ENCODE measurements around the gene SPAG6.

SPAG6 gene

DNA sequence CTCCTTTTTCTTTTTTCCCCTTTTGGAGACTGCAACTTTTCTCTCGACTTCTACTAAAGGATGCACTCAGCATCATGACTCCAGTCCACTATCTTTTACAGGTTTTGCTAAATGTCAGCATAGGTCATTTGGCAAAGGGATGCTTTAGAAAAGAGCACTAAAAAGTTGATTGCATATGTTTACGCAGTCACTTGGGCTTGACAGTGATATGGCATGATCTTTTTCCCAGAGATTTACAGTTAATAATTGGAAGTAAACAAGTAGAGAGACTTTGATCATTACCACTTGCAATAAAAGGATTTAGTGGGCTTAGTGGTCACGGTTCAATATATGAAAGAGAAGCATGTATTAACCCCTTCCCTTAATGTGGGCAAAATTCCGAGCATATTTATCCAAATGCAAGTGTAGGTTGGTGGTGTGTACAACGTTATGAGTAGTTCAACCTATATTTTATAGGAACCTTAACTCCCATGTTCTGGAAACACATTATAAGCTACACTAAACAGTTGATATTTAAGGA is 22.6 kb upstream of the SPAG6 start:
- no peak for DNase-seq (ENCODE audit: low read depth)
- TF ChIP-seq, protein P1, sequence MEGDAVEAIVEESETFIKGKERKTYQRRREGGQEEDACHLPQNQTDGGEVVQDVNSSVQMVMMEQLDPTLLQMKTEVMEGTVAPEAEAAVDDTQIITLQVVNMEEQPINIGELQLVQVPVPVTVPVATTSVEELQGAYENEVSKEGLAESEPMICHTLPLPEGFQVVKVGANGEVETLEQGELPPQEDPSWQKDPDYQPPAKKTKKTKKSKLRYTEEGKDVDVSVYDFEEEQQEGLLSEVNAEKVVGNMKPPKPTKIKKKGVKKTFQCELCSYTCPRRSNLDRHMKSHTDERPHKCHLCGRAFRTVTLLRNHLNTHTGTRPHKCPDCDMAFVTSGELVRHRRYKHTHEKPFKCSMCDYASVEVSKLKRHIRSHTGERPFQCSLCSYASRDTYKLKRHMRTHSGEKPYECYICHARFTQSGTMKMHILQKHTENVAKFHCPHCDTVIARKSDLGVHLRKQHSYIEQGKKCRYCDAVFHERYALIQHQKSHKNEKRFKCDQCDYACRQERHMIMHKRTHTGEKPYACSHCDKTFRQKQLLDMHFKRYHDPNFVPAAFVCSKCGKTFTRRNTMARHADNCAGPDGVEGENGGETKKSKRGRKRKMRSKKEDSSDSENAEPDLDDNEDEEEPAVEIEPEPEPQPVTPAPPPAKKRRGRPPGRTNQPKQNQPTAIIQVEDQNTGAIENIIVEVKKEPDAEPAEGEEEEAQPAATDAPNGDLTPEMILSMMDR (IDR thresholded peaks at IDR 0.05; ENCODE audit: low read length, missing control alignments), result no peak
- peak overlapping the region; percentile 69 for H3K4me3 ChIP-seq (replicated peaks; ENCODE audit: low read depth, low read length)

GRCh38 chr10:22323538-22324305 is 21.6 kb upstream of the SPAG6 start:
- DNase-seq (ENCODE audit: low read depth), result no peak
- H3K4me3 ChIP-seq (replicated peaks; ENCODE audit: low read depth, low read length), result no peak overlapping the region
- TF ChIP-seq, protein P1 (IDR thresholded peaks at IDR 0.05; ENCODE audit: low read length, missing control alignments), result no peak

GRCh38 chr10:22324413-22324812 is 20.9 kb upstream of the SPAG6 start:
- no peak overlapping the region for H3K4me3 ChIP-seq (replicated peaks; ENCODE audit: low read depth, low read length)
- DNase-seq (ENCODE audit: low read depth), result no peak
- TF ChIP-seq, protein P1 (IDR thresholded peaks at IDR 0.05; ENCODE audit: low read length, missing control alignments), result no peak

DNA sequence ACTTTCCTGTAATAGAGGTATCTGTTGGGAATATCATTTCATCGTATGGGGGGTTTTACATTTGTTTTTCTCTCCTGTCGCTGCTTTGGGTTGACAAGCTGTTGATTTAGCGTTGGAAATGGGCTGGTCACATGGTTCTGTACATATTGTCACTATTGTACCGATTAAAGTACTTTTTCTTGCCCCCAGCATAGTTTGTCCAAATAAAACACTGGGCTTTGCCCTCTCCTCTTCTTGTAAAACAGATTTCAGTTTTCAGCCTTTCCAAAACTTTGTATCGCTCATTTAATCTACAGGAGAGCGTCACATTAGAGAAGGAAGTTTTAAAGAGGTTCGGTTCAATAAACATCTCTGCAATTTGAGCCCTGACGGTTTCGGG is 20.4 kb upstream of the SPAG6 start:
- DNase-seq (ENCODE audit: low read depth), result no peak
- TF ChIP-seq, protein P1 (IDR thresholded peaks at IDR 0.05; ENCODE audit: low read length, missing control alignments), result no peak
- peak overlapping the region; percentile 56 for H3K4me3 ChIP-seq (replicated peaks; ENCODE audit: low read depth, low read length)

- TF ChIP-seq, protein P1 (IDR thresholded peaks at IDR 0.05; ENCODE audit: low read length, missing control alignments), result peak; percentile 5
- DNase-seq (ENCODE audit: low read depth), result peak; percentile 74
- H3K4me3 ChIP-seq (replicated peaks; ENCODE audit: low read depth, low read length), result peak overlapping the region; percentile 56
Observed at GRCh38 chr10:22325272-22326144, 19.8 kb upstream of the SPAG6 start.

DNA sequence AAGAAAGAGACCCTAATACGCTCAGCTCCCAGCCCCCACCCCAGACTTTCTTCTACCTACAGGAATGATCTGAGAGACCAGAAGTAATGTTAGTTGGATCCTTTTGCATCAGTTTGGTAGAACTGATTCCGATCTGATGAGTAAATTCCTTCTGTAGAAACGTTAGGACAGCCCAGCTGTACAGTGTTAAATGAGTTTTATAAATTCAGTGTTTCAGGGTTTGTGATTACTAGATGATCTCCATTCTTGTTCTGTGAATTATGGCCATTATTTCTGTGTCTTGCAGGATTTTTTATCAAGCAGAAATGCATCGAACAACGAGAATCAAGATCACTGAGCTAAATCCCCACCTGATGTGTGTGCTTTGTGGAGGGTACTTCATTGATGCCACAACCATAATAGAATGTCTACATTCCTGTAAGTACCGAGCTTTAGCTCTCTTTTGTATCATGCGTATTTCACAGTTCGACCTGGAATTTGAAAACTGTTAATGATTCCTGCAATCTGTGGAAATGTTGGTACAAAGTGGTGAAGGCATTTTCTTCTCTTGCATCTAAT is 19.1 kb upstream of the SPAG6 start:
- peak overlapping the region; percentile 56 for H3K4me3 ChIP-seq (replicated peaks; ENCODE audit: low read depth, low read length)
- TF ChIP-seq, protein P1 (IDR thresholded peaks at IDR 0.05; ENCODE audit: low read length, missing control alignments), result no peak
- DNase-seq (ENCODE audit: low read depth), result no peak

All from fibroblast of pulmonary artery (primary cell).